Gastrocnemius medialis (tissue), 4 donors: ENCODE data around the gene ESYT2. TPM values are rescaled to one million over a fixed set of nuclear protein-coding genes. Genes with fewer than 3 reads are reported as not detected.

Experiments used
- ATAC-seq, 2 donors: fragments of 150-250 bp; one replicate each; pipeline ENCODE4 v1.9.1; 2016
- DNase-seq, 2 donors: peaks; one replicate each; pipeline ENCODE4 v3.0.0-alpha.2; 2019
- H3K27ac ChIP-seq, 4 donors: fragments of 200-600 bp; sonication (generic); 1 replicate in 1 of 4; 2 replicates in 3 of 4; pipeline ENCODE4 v1.5.1; 2016 to 2018; ENCODE audit warnings: mild to moderate bottlenecking in 2 of 4, moderate library complexity in 1 of 4
- H3K27me3 ChIP-seq, 3 donors: fragments of 200-600 bp; sonication (generic) in 2 of 3; 1 replicate in 1 of 3; 2 replicates in 2 of 3; pipeline versions ENCODE4 v1.5.1 to v1.6.0; 2016 to 2019; ENCODE audit warnings: mild to moderate bottlenecking in 1 of 3, moderate library complexity in 1 of 3
- H3K36me3 ChIP-seq, 2 donors: fragments of 200-600 bp; sonication (generic) in 1 of 2; one replicate each; pipeline ENCODE4 v1.5.1; 2017 to 2018
- H3K4me1 ChIP-seq, 2 donors: fragments of 200-600 bp; sonication (generic) in 1 of 2; one replicate each; pipeline ENCODE4 v1.5.1; 2016 to 2017; ENCODE audit warnings: mild to moderate bottlenecking in 2 of 2
- H3K4me3 ChIP-seq, 4 donors: fragments of 200-600 bp; sonication (generic) in 3 of 4; 1 replicate in 1 of 4; 2 replicates in 3 of 4; pipeline ENCODE4 v1.5.1; 2016 to 2019; ENCODE audit warnings: mild to moderate bottlenecking in 2 of 4
- H3K9me3 ChIP-seq, 3 donors: fragments of 200-600 bp; sonication (generic) in 2 of 3; 1 replicate in 1 of 3; 2 replicates in 2 of 3; pipeline ENCODE4 v1.5.1; 2016 to 2019
- POLR2A ChIP-seq, 2 donors: fragments of 450-650 bp; IDR thresholded peaks; one replicate each; pipeline ENCODE4 v1.6.1; 2017; ENCODE audit warnings: antibody characterized with exemption in 2 of 2, mild to moderate bottlenecking in 2 of 2, moderate library complexity in 2 of 2
- in situ Hi-C, 4 donors: fragments of 200-750 bp; cut with MboI; loops; one replicate each; pipeline versions ENCODE4 v1.15.0 to v1.8.0; 2017; ENCODE audit warnings: low sequenced_read_pairs in 4 of 4
- intact Hi-C: fragments of 100-400 bp; cut with DNase I; formaldehyde crosslinking; loops from one replicate; pipeline ENCODE4 v1.15.1; 2023; ENCODE audit warnings: low total_unique reads
- total RNA-seq, 4 donors: library from RNA; depleted of rRNA; stranded (reverse); fragments of >200 nt; gene quantifications; one replicate each; pipeline versions ENCODE4 v1.1.0 to v1.2.3, GENCODE V29; 2016
- TF ChIP-seq, protein P1 (sequence below), 5 experiments: fragments of 450-650 bp in 3 of 5; fragments of 200-600 bp in 2 of 5; sonication (generic) in 2 of 5; IDR thresholded peaks in 4 of 5; conservative IDR thresholded peaks in 1 of 5; 1 replicate in 4 of 5; 2 replicates in 1 of 5; pipeline ENCODE4 v1.5.1; 2016 to 2019; ENCODE audit warnings: antibody characterized with exemption in 5 of 5, mild to moderate bottlenecking in 3 of 5, moderate library complexity in 3 of 5

Gene ESYT2
- total RNA-seq, 4 donors from 2014 or later, result 67.5 to 106 (median 74.7) TPM

GRCh38 chr7:158726277-158726807, 103.0 kb downstream of the ESYT2 start:
- ATAC-seq, result peak in 1 of 2 donors; percentile 14

GRCh38 chr7:158725506-158725800, 103.9 kb downstream of the ESYT2 start:
- DNase-seq (no peak), ATAC-seq (no peak)
- Histone ChIP-seq H3K27ac (no peak overlapping the region), H3K4me3 (no peak overlapping the region), H3K4me1 (no peaks in the 10 kb centered on the region), H3K36me3 (peaks cover 0 to 2% of the 10 kb centered on the region in 2 donors), H3K27me3 (no peaks in the 10 kb centered on the region), H3K9me3 (no peaks in the 10 kb centered on the region)
- in situ Hi-C loops (no loop called here), intact Hi-C loops (no loop called here)
- TF ChIP-seq, protein P1, sequence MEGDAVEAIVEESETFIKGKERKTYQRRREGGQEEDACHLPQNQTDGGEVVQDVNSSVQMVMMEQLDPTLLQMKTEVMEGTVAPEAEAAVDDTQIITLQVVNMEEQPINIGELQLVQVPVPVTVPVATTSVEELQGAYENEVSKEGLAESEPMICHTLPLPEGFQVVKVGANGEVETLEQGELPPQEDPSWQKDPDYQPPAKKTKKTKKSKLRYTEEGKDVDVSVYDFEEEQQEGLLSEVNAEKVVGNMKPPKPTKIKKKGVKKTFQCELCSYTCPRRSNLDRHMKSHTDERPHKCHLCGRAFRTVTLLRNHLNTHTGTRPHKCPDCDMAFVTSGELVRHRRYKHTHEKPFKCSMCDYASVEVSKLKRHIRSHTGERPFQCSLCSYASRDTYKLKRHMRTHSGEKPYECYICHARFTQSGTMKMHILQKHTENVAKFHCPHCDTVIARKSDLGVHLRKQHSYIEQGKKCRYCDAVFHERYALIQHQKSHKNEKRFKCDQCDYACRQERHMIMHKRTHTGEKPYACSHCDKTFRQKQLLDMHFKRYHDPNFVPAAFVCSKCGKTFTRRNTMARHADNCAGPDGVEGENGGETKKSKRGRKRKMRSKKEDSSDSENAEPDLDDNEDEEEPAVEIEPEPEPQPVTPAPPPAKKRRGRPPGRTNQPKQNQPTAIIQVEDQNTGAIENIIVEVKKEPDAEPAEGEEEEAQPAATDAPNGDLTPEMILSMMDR (IDR thresholded peaks at IDR 0.05 in 4 of 5, conservative IDR thresholded peaks at IDR 0.05 in 1 of 5), result no peak
- no peak for TF ChIP-seq POLR2A (IDR thresholded peaks at IDR 0.05)

More at GRCh38 chr7:158726277-158726807, 103.0 kb downstream of the ESYT2 start:
- intact Hi-C loops, result no loop called here
- no peaks in the 10 kb centered on the region for H3K4me1 ChIP-seq
- DNase-seq, result no peak
- H3K9me3 ChIP-seq, result no peaks in the 10 kb centered on the region
- H3K36me3 ChIP-seq, result peaks cover 0 to 10% of the 10 kb centered on the region in 2 donors
- H3K4me3 ChIP-seq, result no peak overlapping the region
- H3K27me3 ChIP-seq, result no peaks in the 10 kb centered on the region
- TF ChIP-seq POLR2A (IDR thresholded peaks at IDR 0.05), result no peak
- TF ChIP-seq, protein P1 (IDR thresholded peaks at IDR 0.05 in 4 of 5, conservative IDR thresholded peaks at IDR 0.05 in 1 of 5), result no peak
- in situ Hi-C loops, result no loop called here
- H3K27ac ChIP-seq, result no peak overlapping the region

DNA sequence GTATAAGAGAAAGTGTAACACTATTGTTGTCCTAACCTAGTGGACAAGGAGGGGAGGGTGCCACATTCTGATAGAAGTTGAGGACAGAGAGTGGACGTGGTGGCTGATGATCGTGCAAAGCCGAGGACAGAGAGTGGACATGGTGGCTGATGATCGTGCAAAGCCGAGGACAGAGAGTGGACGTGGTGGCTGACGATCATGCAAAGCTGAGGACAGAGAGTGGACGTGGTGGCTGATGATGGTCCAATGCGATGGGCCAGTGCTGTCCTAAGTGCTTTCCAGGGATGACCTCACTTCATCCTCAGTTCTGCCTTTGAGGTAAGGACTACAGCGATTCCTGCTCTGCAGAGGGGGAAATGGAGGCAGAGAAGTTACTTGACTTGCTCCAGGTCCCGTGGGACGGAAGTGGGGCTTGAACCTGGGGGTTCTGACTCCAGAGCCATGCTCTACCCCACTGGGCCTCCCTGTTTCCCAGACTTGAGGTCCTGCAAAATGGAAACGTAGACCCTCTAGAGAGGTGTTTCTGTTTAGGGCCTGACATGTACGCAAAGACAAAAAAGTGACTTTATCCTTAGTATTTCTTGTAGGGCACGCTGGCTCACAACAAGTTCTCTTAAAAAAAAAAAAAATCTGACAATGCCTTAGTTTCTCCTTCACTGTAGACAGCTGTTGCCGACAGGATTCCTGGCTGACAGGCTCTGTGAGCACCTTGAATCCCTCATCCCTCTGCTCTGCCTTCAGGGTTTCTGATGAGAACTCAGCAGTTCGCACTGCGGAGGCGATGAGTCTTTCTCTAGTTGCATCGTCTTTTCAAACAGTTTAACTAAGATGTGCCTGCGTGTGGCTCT, 104.4 kb downstream of the ESYT2 start:
- ATAC-seq (no peak), DNase-seq (no peak)
- intact Hi-C loops, result no loop called here

GRCh38 chr7:158723714-158724385, 105.5 kb downstream of the ESYT2 start:
- no peaks in the 10 kb centered on the region for H3K4me1 ChIP-seq
- no peaks in the 10 kb centered on the region for H3K9me3 ChIP-seq
- in situ Hi-C loops, result loop anchor here in 1 of 4 donors (25.0 kb wide), 1 partner anchor 113 kb away; the partner anchor contains the start of gene ESYT2
- no peak for ATAC-seq
- TF ChIP-seq POLR2A (IDR thresholded peaks at IDR 0.05), result no peak
- TF ChIP-seq, protein P1 (IDR thresholded peaks at IDR 0.05 in 4 of 5, conservative IDR thresholded peaks at IDR 0.05 in 1 of 5), result no peak
- no peak for DNase-seq
- intact Hi-C loops, result no loop called here
- H3K36me3 ChIP-seq, result no peaks in the 10 kb centered on the region
- H3K27ac ChIP-seq, result no peak overlapping the region
- H3K4me3 ChIP-seq, result no peak overlapping the region
- H3K27me3 ChIP-seq, result no peaks in the 10 kb centered on the region

More for the DNA sequence above, 104.4 kb downstream of the ESYT2 start:
- Histone ChIP-seq H3K27me3 (no peaks in the 10 kb centered on the region), H3K27ac (no peak overlapping the region), H3K36me3 (no peaks in the 10 kb centered on the region), H3K4me1 (no peaks in the 10 kb centered on the region), H3K4me3 (no peak overlapping the region), H3K9me3 (no peaks in the 10 kb centered on the region)
- in situ Hi-C loops, result loop anchor here in 1 of 4 donors (25.0 kb wide), 1 partner anchor 112 kb away; the partner anchor contains the start of gene ESYT2
- TF ChIP-seq, protein P1 (IDR thresholded peaks at IDR 0.05 in 4 of 5, conservative IDR thresholded peaks at IDR 0.05 in 1 of 5), result no peak
- TF ChIP-seq POLR2A (IDR thresholded peaks at IDR 0.05), result no peak
